ENCODE results near the gene PDPN.

PDPN gene

DNA sequence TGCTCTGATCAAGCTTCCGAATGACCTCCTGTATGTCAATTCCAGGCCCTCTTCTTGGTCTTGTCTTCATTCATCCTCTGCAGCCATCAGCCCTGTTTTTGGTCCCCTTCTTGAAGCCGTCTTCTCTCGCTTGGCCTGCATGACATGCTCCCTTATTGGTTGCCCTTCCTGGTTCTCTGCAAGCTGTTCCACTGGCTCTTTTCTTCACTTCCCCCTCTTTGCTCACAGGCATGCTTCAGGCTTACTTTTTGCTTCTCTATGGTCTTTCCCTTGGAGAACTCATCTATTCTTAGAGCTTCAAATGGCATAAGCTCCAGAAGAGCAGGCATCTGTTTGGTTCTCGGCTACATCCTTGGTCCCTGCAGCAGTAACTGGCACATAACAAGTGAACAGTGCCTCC lies 38.8 kb downstream of the PDPN start:
- Mint-ChIP-seq H3K36me3 (no peaks in the 10 kb centered on the region), H3K9me3 (no peaks in the 10 kb centered on the region), H3K4me3 (no peak overlapping the region), H3K4me1 (no peaks in the 10 kb centered on the region), H3K27me3 (peaks cover 11% of the 10 kb centered on the region), H3K27ac (no peak overlapping the region)
- ATAC-seq, result no peak

DNA sequence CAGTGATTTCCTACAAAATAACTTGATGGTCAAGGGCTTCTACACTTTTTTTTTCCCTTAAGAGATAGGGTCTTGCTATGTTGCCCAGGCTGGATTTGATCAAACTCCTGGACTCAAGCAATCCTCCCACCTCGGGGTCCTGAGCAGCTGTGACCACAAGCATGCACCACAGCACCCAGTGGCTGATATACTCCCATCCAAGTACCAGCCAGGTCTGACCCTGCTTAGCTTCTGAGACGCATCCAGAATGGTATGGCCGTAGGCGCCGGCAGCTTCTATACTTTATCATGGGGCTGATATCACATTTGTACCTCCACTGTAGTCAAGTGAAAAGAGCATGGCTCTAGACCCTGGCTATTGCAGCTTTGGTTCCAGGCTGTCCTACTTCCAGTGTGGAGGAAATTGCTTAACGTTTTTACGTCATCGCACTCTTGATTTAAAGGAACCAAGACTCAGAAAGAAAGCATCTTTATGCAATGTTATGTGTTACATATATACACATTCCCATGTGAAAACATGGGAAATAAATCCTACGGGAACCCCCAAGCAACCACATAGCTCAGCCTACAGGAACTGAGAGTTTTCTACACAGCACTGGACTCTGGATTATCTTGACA lies 39.5 kb downstream of the PDPN start:
- H3K36me3 Mint-ChIP-seq, result no peaks in the 10 kb centered on the region
- H3K4me1 Mint-ChIP-seq, result no peaks in the 10 kb centered on the region
- H3K27me3 Mint-ChIP-seq, result peaks cover 15% of the 10 kb centered on the region

DNA sequence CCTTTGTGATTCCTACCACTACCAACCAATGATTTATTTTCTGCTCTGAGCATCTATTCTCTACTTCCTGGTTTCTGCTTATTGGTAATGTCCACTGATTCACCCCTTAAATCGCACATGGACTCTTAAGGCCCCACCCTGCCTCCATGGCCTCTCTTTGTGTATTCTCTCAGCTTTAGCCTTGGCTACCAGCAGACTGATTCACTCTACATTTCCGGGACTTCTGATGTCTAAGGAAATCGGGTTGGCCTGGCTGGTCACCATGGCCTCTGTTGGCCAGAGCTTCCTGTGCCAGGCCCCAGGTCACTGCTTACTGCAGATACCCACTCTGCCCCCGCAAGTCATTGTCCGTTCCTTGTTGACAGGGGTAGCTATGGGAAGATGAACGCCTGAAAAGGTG lies 40.9 kb downstream of the PDPN start:
- Mint-ChIP-seq H3K27me3 (peaks cover 29% of the 10 kb centered on the region), H3K4me1 (no peaks in the 10 kb centered on the region), H3K27ac (no peak overlapping the region), H3K9me3 (peaks cover 2% of the 10 kb centered on the region), H3K36me3 (no peaks in the 10 kb centered on the region), H3K4me3 (no peak overlapping the region)
- ATAC-seq, result no peak

More for the DNA sequence above, 39.5 kb downstream of the PDPN start:
- peaks cover 1% of the 10 kb centered on the region for H3K9me3 Mint-ChIP-seq
- no peak for ATAC-seq
- H3K27ac Mint-ChIP-seq, result no peak overlapping the region
- H3K4me3 Mint-ChIP-seq, result no peak overlapping the region

DNA sequence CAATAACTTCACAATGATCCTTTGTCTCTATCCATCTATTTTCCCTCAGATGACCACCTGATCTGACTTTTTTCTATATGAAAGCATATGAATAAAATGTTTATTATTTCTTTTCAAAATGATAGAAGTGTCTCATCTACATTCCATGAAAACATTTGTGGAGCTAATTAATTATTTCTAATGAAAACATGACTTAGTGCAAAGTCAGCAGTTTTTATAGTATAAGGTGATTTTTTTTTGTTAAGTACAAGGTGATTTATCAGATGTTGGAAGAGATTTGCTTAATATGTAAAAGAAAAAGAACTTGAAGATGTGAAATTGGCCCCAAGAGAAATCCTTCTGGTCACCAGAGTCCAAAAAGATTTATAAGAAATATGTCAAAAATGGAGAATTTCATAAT lies 43.5 kb downstream of the PDPN start:
- Mint-ChIP-seq H3K4me1 (no peaks in the 10 kb centered on the region), H3K27me3 (peaks cover 22% of the 10 kb centered on the region), H3K27ac (no peak overlapping the region), H3K9me3 (peaks cover 5% of the 10 kb centered on the region), H3K36me3 (no peaks in the 10 kb centered on the region), H3K4me3 (no peak overlapping the region)
- ATAC-seq, result no peak

DNA sequence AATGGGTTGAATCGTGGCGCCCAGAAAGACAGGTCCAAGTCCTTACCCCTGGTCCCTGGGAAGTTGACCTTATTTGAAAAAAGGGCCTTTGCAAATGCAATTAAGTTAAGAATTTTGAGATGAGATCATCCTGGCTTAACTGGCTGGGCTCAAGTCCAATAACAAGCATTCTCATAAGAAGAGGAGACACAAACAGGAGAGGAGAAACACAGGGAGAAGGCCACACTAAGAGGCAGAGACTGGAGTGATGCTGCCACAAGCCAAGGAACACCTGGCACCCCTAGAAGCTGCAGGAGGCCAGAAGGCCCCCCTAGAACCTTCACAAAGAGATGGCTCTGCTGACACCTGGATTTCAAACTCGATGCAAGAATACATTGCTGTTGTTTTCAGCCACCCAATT lies 44.6 kb downstream of the PDPN start:
- Mint-ChIP-seq H3K4me3 (no peak overlapping the region), H3K27ac (no peak overlapping the region), H3K27me3 (peaks cover 22% of the 10 kb centered on the region), H3K4me1 (no peaks in the 10 kb centered on the region), H3K9me3 (peaks cover 6% of the 10 kb centered on the region), H3K36me3 (no peaks in the 10 kb centered on the region)
- ATAC-seq, result no peak

DNA sequence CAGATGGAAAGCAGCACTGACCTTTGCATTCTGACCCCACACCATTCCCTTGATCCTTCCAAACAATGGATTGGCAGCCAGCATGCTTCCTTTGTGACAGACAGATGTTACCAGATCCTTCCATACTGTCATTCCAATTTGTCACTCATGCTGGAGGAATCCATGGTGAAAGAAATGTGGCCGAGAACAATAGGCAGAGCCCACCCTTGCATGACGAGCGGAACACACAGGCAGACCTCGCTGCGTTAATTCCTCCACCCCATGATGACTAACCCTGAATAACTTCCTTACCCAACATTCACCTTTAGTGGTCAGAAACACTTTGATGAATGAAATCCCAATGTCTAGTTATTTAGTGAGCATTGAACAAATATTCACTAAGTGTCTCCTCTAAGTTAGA lies 45.1 kb downstream of the PDPN start:
- H3K4me1 Mint-ChIP-seq, result no peaks in the 10 kb centered on the region
- ATAC-seq, result no peak
- peaks cover 6% of the 10 kb centered on the region for H3K9me3 Mint-ChIP-seq
- no peaks in the 10 kb centered on the region for H3K36me3 Mint-ChIP-seq
- no peak overlapping the region for H3K27ac Mint-ChIP-seq
- H3K4me3 Mint-ChIP-seq, result no peak overlapping the region
- peaks cover 23% of the 10 kb centered on the region for H3K27me3 Mint-ChIP-seq

DNA sequence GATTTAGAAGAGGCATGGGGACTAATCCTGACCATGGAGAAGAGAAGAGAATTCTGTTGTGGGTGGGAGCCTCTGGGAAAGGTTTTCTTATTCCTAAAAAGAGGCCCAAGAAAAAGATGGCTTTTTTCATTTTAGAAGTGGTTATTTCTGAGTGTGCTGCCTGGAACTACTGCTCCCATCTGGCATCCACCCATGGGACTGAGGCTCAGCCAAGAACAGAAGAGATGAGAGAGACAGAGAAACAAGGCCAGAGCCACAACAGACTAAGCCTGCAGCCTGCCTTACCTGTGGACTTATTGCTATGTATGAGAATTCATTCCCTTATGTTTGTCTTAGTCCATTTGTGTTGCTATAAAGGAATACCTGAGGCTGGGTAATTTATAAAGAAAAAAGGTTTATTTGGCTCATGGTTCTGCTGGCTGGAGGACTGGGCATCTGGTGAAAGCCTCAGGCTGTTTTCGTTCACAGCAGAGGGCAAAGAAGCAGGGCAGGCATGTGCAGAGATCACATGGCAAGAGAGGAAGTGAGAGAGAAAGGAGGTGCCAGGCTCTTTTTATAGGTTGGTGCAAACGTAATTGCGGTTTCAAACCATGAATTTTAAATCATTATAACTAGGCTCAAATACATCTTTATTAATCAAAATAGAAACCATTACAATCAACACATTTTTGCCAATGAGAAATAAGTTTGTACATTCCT lies 58.8 kb downstream of the PDPN start:
- H3K9me3 Mint-ChIP-seq, result peaks cover 18% of the 10 kb centered on the region
- peak; percentile 95 for ATAC-seq
- no peaks in the 10 kb centered on the region for H3K27me3 Mint-ChIP-seq
- peak overlapping the region; percentile 45 for H3K4me3 Mint-ChIP-seq
- peaks cover 18% of the 10 kb centered on the region for H3K36me3 Mint-ChIP-seq
- peaks cover 20% of the 10 kb centered on the region for H3K4me1 Mint-ChIP-seq
- H3K27ac Mint-ChIP-seq, result peak overlapping the region; percentile 50

DNA sequence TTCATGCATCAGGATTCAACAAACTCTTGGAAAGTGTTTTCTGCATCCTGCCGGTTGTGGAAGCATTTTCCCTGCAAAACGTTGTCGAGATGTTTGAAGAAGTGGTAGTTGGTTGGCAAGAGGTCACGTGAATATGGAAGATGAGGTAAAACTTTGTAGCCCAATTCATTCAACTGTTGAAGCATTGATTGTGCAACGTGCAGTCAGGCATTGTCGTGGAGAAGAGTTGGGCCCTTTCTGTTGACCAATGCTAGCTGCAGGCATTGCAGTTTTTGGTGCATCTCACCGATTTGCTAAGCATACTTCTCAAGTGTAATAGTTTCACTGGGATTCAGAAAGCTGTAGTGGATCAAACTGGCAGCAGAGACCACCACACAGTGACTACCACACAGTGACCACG lies 59.4 kb downstream of the PDPN start:
- peak overlapping the region; percentile 50 for H3K27ac Mint-ChIP-seq
- H3K36me3 Mint-ChIP-seq, result peaks cover 14% of the 10 kb centered on the region
- peaks cover 18% of the 10 kb centered on the region for H3K9me3 Mint-ChIP-seq
- ATAC-seq, result peak; percentile 46
- peak overlapping the region; percentile 45 for H3K4me3 Mint-ChIP-seq
- H3K4me1 Mint-ChIP-seq, result peaks cover 20% of the 10 kb centered on the region
- no peaks in the 10 kb centered on the region for H3K27me3 Mint-ChIP-seq

DNA sequence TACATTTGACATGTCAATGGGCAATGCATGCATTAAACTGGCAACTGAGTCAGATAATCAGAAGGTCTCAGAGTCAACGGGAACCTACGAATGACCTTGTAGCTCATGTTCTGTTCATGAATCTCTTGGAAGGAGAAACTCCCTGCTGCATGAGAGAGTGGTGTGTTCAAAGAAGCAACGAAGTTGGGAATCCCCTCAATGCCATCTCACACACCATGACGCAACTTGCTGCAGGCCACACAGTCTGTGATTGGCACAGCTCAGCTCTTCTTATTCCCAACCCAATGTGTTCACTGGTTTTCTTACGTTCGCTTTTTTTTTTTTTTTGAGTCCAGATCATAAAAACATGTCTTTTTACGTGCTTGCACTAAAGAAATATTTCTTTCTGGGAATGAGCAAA lies 62.9 kb downstream of the PDPN start:
- no peak for ATAC-seq
- Mint-ChIP-seq H3K4me3 (no peak overlapping the region), H3K4me1 (peaks cover 14% of the 10 kb centered on the region), H3K27ac (no peak overlapping the region), H3K36me3 (no peaks in the 10 kb centered on the region), H3K27me3 (no peaks in the 10 kb centered on the region), H3K9me3 (peaks cover 8% of the 10 kb centered on the region)

DNA sequence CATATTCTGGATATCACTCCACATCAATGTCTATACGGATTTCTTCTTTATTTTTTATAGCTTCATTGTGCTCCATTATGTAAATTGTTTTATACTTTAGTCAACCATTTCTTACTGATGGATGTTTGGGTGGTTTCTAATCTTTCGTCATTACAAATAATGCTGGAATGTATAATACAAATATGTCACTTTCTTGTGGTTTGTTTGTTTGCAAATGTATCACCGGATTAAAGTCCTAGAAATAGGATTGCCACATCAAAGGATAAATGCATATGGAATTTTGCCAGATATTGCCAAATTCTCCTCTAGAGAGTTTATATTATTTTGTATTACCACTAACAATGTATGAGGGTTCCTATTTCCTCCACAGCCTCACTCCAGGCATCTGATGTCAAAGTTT lies 67.6 kb downstream of the PDPN start:
- Mint-ChIP-seq H3K9me3 (peaks cover 8% of the 10 kb centered on the region), H3K4me1 (no peaks in the 10 kb centered on the region), H3K4me3 (no peak overlapping the region), H3K36me3 (no peaks in the 10 kb centered on the region), H3K27me3 (no peaks in the 10 kb centered on the region), H3K27ac (no peak overlapping the region)
- ATAC-seq, result no peak

DNA sequence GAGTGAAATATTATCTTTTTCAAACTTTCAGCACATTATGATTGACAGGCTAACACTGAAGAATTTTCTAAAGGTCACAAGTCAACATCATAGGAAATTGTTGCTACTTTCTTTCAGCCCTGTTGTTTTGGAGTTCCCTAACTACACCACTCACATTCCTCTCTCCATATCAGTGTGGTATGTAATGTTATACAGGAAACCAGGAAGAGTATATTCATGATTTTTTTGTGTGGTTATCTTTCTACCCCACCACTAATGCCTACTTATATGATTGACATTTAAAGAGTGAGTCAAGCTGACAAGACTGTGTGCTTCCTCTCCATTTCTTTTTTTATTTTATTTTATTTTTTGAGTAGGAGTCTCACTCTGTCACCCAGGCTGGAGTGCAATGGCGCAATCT lies 68.6 kb downstream of the PDPN start:
- Mint-ChIP-seq H3K9me3 (peaks cover 8% of the 10 kb centered on the region), H3K4me3 (no peak overlapping the region), H3K27me3 (no peaks in the 10 kb centered on the region), H3K4me1 (no peaks in the 10 kb centered on the region), H3K27ac (no peak overlapping the region), H3K36me3 (no peaks in the 10 kb centered on the region)
- no peak for ATAC-seq

DNA sequence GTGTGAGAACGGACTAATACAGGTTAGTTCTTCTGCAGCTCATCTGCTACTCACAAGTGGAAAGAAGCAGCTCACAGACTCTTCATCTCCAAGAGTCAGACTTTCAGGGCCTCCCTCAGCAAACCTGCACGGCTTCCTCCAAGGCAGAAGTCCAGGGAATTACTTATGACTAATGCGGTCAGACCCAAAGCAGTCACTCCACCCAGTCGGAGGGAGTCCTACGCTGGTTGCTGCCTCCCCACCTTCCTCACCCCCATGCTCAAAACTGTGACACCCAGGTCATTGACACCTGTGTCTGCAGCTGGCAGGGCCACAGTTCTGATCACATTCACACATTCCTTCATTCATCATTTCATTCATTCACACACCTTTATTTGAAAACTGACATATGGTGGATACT lies 77.9 kb downstream of the PDPN start:
- Mint-ChIP-seq H3K4me3 (no peak overlapping the region), H3K27ac (peak overlapping the region; percentile 6), H3K36me3 (peaks cover 5% of the 10 kb centered on the region), H3K27me3 (no peaks in the 10 kb centered on the region), H3K4me1 (peaks cover 13% of the 10 kb centered on the region), H3K9me3 (peaks cover 3% of the 10 kb centered on the region)
- ATAC-seq, result no peak

DNA sequence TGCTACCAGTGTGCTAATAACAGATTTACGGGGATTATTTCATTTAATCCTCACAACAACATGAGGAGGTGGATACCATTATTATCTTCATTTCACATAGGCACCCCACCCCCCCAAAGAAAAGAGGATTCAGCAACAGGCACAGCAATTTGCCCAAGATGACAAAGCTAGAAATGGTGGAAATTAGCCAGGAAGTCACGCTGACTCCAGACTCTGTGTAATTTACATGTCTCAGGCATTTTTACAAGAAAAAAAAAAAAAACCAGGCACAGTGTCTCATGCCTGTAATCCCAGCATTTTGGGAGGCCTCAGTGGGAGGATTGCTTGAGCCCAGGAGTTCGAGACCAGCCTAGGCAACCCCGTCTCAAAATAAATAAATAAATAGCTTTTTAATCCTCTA lies 78.9 kb downstream of the PDPN start:
- Mint-ChIP-seq H3K27me3 (no peaks in the 10 kb centered on the region), H3K9me3 (peaks cover 3% of the 10 kb centered on the region), H3K27ac (peak overlapping the region; percentile 6), H3K4me1 (peaks cover 23% of the 10 kb centered on the region), H3K4me3 (no peak overlapping the region), H3K36me3 (peaks cover 5% of the 10 kb centered on the region)
- ATAC-seq, result no peak

DNA sequence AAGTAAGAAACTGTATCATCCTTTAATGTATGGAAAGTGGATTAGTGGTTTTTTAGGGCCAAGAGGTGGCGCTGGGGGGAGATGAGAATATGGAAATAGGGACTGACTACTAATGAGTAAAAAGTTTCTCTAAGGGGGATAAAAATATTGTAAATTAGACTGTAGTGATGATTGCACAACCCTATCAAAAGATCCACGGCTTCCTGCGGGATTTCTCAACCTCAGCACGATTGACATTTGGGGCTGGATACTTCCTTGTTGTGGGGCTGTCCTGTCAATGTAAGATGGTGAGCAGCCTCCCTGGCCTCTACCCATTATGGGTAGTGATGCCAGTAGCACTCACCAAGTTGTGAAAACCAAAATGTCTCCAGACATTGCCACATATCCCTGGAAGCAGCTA lies 80.3 kb downstream of the PDPN start:
- H3K27ac Mint-ChIP-seq, result peak overlapping the region; percentile 15
- no peak for ATAC-seq

DNA sequence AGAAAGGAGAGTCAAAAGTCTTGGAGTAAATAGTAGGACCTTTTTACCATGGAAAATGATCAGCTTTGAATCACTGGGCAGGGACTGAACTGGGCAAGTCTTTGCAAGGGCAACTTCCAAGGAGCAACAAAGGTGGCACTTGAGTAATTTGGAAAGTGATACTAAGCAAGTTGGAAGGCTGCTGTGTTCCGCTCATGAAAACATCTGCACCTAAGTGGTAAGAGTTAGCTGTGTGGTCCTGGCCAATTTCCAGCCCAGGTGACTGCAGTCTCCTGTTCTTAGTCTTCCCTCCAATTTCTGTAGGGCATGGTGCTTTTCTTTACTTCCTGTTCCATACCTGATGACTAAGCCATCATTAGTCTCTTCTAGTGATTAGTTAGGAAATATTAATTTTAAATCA lies 80.8 kb downstream of the PDPN start:
- peak overlapping the region; percentile 15 for H3K27ac Mint-ChIP-seq
- ATAC-seq, result no peak
- H3K9me3 Mint-ChIP-seq, result peaks cover under 1% of the 10 kb centered on the region
- H3K4me3 Mint-ChIP-seq, result no peak overlapping the region
- peaks cover 38% of the 10 kb centered on the region for H3K4me1 Mint-ChIP-seq
- H3K27me3 Mint-ChIP-seq, result no peaks in the 10 kb centered on the region
- H3K36me3 Mint-ChIP-seq, result peaks cover 2% of the 10 kb centered on the region

More for the DNA sequence above, 80.3 kb downstream of the PDPN start:
- H3K36me3 Mint-ChIP-seq, result peaks cover 5% of the 10 kb centered on the region
- peaks cover 3% of the 10 kb centered on the region for H3K9me3 Mint-ChIP-seq
- no peak overlapping the region for H3K4me3 Mint-ChIP-seq
- H3K27me3 Mint-ChIP-seq, result no peaks in the 10 kb centered on the region
- peaks cover 38% of the 10 kb centered on the region for H3K4me1 Mint-ChIP-seq

DNA sequence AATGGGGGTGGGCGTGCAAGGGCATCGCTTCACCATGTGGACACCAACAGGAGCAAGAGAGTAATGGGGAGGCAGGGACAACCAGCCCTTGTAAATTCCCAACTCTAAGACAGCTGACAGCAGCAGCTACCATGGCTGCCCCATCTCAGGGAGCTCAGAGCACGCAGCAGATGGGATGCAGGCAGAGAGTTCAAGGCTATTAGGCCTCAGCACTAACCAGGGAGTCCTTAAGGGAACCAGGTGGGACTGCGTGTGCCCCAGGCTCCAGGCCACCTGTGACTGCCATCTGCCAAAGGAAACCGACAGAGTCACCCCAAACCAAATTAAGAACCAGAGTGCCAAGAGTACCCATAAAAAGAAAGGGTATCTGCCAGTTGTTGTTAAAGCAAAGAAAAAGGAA lies 82.7 kb downstream of the PDPN start:
- peaks cover 2% of the 10 kb centered on the region for H3K9me3 Mint-ChIP-seq
- H3K4me3 Mint-ChIP-seq, result no peak overlapping the region
- H3K36me3 Mint-ChIP-seq, result no peaks in the 10 kb centered on the region
- ATAC-seq, result no peak
- H3K27me3 Mint-ChIP-seq, result no peaks in the 10 kb centered on the region
- peaks cover 38% of the 10 kb centered on the region for H3K4me1 Mint-ChIP-seq
- H3K27ac Mint-ChIP-seq, result peak overlapping the region; percentile 79

Measured in stimulated activated memory B cell treated with anti-CD40 and anti-IgM and Interleukin-4, amounts not matched to agents 10 μg/mL and 1 μg/mL and 100 μg/mL, for 72 hours (primary cell).